PFSK-1 (cell line): ENCODE results near the gene BLVRB.

ENCODE experiments used
- POLR2AphosphoS5 ChIP-seq: IDR thresholded peaks from 2 replicates; pipeline ENCODE4 v1.6.1; 2012; ENCODE audit warnings: low read depth, mild to moderate bottlenecking, control low read depth, low read length, moderate library complexity
- REST ChIP-seq, 2 experiments: IDR thresholded peaks; 2 replicates each; pipeline versions ENCODE4 v1.6.1 to v1.8.0; 2011 to 2012; ENCODE audit warnings: low read depth in 2 of 2, low read length in 2 of 2, control low read depth in 1 of 2, inconsistent platforms in 1 of 2, mild to moderate bottlenecking in 1 of 2, moderate library complexity in 1 of 2; ENCODE audit not compliant: insufficient read depth in 1 of 2

- TF ChIP-seq REST (IDR thresholded peaks at IDR 0.05; ENCODE audit: insufficient read depth in 1 of 2, low read depth in 2 of 2, low read length in 2 of 2) (no peak), POLR2AphosphoS5 (no peak)
Observed at GRCh38 chr19:40407714-40408597, 57.6 kb downstream of the BLVRB start.
